ENCODE measurements around the gene SMPD3. TPM values are rescaled to one million over a fixed set of nuclear protein-coding genes. Genes with fewer than 3 reads are reported as not detected.

Gene SMPD3
- polyA plus RNA-seq, 4 donors = 1.1 to 2.4 (median 1.7) TPM

- DNase-seq (ENCODE audit: low read depth in 4 of 4, low spot score in 2 of 4) = no peak
These were observed 138.5 kb downstream of the SMPD3 start for GRCh38 chr16:68309799-68310198.

Other genes with a start within 250 kb of the SMPD3 start
- gene ESRP2, start 212.4 kb downstream of the SMPD3 start, polyA plus RNA-seq (ENCODE audit: insufficient read length in 4 of 4) = 10 to 100 TPM; 25.5 to 44.0 (median 32.1) TPM
- gene PLA2G15, start 203.1 kb downstream of the SMPD3 start, polyA plus RNA-seq (ENCODE audit: insufficient read length in 4 of 4) = 10 to 100 TPM; 21.6 to 27.0 (median 22.9) TPM
- gene SLC7A6, start 184.0 kb downstream of the SMPD3 start, polyA plus RNA-seq (ENCODE audit: insufficient read length in 4 of 4) = 10 to 100 TPM; 12.1 to 20.3 (median 14.8) TPM
- 10 to 100 TPM; 19.5 to 26.4 (median 23.0) TPM for gene SLC7A6OS, start 137.6 kb downstream of the SMPD3 start, polyA plus RNA-seq (ENCODE audit: insufficient read length in 4 of 4)
- 10 to 100 TPM; 39.4 to 71.5 (median 61.7) TPM for gene PRMT7, start 137.5 kb downstream of the SMPD3 start, polyA plus RNA-seq (ENCODE audit: insufficient read length in 4 of 4)
- 10 to 100 TPM; 35.8 to 46.4 (median 41.4) TPM for gene ZFP90, start 90.8 kb upstream of the SMPD3 start, polyA plus RNA-seq (ENCODE audit: insufficient read length in 4 of 4)
- gene CDH3, start 196.8 kb upstream of the SMPD3 start, polyA plus RNA-seq (ENCODE audit: insufficient read length in 4 of 4) = 10 to 100 TPM; 59.6 to 67.4 (median 62.9) TPM

Data from left renal cortex interstitium (tissue), 4 donors.